22Rv1 (cell line): Measurements from ENCODE around the gene KCNQ1.

Source experiments
- ZFX ChIP-seq: fragments of 450-650 bp; IDR thresholded peaks from 2 replicates; pipeline ENCODE4 v1.6.1; 2017; ENCODE audit warnings: antibody characterized with exemption, borderline replicate concordance
- TF ChIP-seq, protein P1 (sequence below): fragments of 450-650 bp; IDR thresholded peaks from 2 replicates; pipeline ENCODE4 v1.5.1; 2017; ENCODE audit warnings: mild to moderate bottlenecking

DNA sequence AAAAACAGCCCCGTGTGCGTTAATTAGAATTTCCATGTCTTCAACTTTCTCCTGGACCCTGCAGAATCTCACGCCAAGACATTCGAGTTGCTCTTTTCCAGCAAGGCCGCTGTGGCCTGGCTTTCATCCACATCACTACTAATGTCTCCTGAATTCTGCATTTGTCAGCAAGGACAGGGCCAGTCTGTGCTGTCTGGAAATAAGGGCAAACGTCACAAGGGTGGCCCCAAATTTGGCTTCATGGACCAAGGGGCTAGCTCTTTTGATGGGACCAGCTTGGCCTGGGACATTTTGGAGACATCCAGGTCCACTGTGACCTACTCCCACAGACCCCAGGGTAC lies 221.6 kb downstream of the KCNQ1 start:
- no peak for TF ChIP-seq ZFX
- TF ChIP-seq, protein P1, sequence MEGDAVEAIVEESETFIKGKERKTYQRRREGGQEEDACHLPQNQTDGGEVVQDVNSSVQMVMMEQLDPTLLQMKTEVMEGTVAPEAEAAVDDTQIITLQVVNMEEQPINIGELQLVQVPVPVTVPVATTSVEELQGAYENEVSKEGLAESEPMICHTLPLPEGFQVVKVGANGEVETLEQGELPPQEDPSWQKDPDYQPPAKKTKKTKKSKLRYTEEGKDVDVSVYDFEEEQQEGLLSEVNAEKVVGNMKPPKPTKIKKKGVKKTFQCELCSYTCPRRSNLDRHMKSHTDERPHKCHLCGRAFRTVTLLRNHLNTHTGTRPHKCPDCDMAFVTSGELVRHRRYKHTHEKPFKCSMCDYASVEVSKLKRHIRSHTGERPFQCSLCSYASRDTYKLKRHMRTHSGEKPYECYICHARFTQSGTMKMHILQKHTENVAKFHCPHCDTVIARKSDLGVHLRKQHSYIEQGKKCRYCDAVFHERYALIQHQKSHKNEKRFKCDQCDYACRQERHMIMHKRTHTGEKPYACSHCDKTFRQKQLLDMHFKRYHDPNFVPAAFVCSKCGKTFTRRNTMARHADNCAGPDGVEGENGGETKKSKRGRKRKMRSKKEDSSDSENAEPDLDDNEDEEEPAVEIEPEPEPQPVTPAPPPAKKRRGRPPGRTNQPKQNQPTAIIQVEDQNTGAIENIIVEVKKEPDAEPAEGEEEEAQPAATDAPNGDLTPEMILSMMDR, result no peak
